SK-N-SH (cell line): ENCODE data around the gene UBASH3B. TPM values are rescaled to one million over a fixed set of nuclear protein-coding genes. Genes with fewer than 3 reads are reported as not detected.

Experiments
- CTCF ChIA-PET: fragments of 300-600, 350-600 bp; formaldehyde crosslinking; extraction: SDS; loops from one replicate; lab custom pipeline; 2021; lab: Yijun Ruan, JAX
- POLR2A ChIA-PET: fragments of 350-600 bp; sonication (Branson Sonifier 250); formaldehyde crosslinking; extraction: SDS; loops from one replicate; lab custom pipeline; 2020; ENCODE audit warnings: antibody characterized with exemption, inconsistent platforms; lab: Yijun Ruan, JAX
- DNase-seq: peaks from one replicate; pipeline ENCODE4 v3.0.0; 2012
- H2AFZ ChIP-seq: fragments of 200-600 bp; sonication (generic); 2 replicates; pipeline ENCODE4 v1.8.1; 2016; ENCODE audit warnings: antibody characterized with exemption, mild to moderate bottlenecking, low read depth
- H3F3A ChIP-seq: fragments of 200-600 bp; sonication (generic); replicated peaks from 2 replicates; pipeline ENCODE3; 2016; ENCODE audit warnings: antibody characterized with exemption, mild to moderate bottlenecking; ENCODE audit not compliant: insufficient read depth
- H3K27ac ChIP-seq, 2 experiments: fragments of 200-500 bp in 1 of 2; fragments of 200-600 bp in 1 of 2; sonication (Bioruptor generic) in 1 of 2; sonication (generic), shearing (Covaris generic) in 1 of 2; 2 replicates each; pipeline versions ENCODE4 v1.5.1 to v1.6.1; 2014 to 2016; ENCODE audit warnings: low read depth in 2 of 2, inconsistent platforms in 1 of 2, low read length in 1 of 2, mild to moderate bottlenecking in 1 of 2, mixed read lengths in 1 of 2
- H3K27me3 ChIP-seq: fragments of 200-600 bp; sonication (generic), shearing (Covaris generic); 2 replicates; pipeline ENCODE4 v1.6.1; 2016; ENCODE audit warnings: mixed run types; ENCODE audit not compliant: insufficient read depth
- H3K36me3 ChIP-seq, 2 experiments: fragments of 200-500 bp in 1 of 2; fragments of 200-600 bp in 1 of 2; sonication (Bioruptor generic) in 1 of 2; sonication (generic) in 1 of 2; replicated peaks in 1 of 2; 2 replicates each; pipeline versions ENCODE3 to v1.5.1; 2014 to 2016; ENCODE audit warnings: low read length in 1 of 2, mild to moderate bottlenecking in 1 of 2; ENCODE audit not compliant: insufficient read depth in 2 of 2, control insufficient read depth in 1 of 2
- H3K4me1 ChIP-seq, 2 experiments: fragments of 200-500 bp in 1 of 2; fragments of 200-600 bp in 1 of 2; sonication (Bioruptor generic) in 1 of 2; sonication (generic), shearing (Covaris generic) in 1 of 2; 2 replicates each; pipeline versions ENCODE4 v1.5.1 to v1.6.1; 2014 to 2016; ENCODE audit warnings: low read depth in 1 of 2, low read length in 1 of 2, mixed run types in 1 of 2; ENCODE audit not compliant: insufficient read depth in 2 of 2, control insufficient read depth in 1 of 2
- H3K4me2 ChIP-seq: fragments of 200-600 bp; sonication (generic), shearing (Covaris generic); 2 replicates; pipeline ENCODE4 v1.6.1; 2017; ENCODE audit warnings: mixed run types
- H3K4me3 ChIP-seq, 2 experiments: fragments of 200-500 bp in 1 of 2; fragments of 200-600 bp in 1 of 2; sonication (Bioruptor generic) in 1 of 2; sonication (generic), shearing (Covaris generic) in 1 of 2; 2 replicates each; pipeline versions ENCODE4 v1.5.1 to v1.8.1; 2014 to 2016; ENCODE audit warnings: low read depth in 2 of 2, inconsistent platforms in 1 of 2, low read length in 1 of 2, mild to moderate bottlenecking in 1 of 2, mixed read lengths in 1 of 2, moderate library complexity in 1 of 2
- H3K79me2 ChIP-seq: fragments of 200-600 bp; sonication (generic); 2 replicates; pipeline ENCODE4 v1.8.1; 2017; ENCODE audit warnings: mild to moderate bottlenecking; ENCODE audit not compliant: insufficient read depth
- H3K9ac ChIP-seq: fragments of 200-600 bp; sonication (generic); 2 replicates; pipeline ENCODE4 v1.6.1; 2017; ENCODE audit warnings: mixed run types
- H3K9me2 ChIP-seq: fragments of 200-600 bp; sonication (generic); 2 replicates; pipeline ENCODE4 v1.6.1; 2017; ENCODE audit warnings: mixed run types
- H3K9me3 ChIP-seq: fragments of 200-600 bp; sonication (generic); 2 replicates; pipeline ENCODE4 v1.6.1; 2017; ENCODE audit warnings: mixed run types, mild to moderate bottlenecking, moderate library complexity
- H4K20me1 ChIP-seq: fragments of 200-600 bp; sonication (generic); 2 replicates; pipeline ENCODE4 v1.6.1; 2017; ENCODE audit warnings: mild to moderate bottlenecking, mixed run types; ENCODE audit not compliant: insufficient read depth
- CHD2 ChIP-seq: fragments of 150-350 bp; IDR thresholded peaks from 2 replicates; pipeline ENCODE4 v1.6.1; 2018; ENCODE audit warnings: low read length; ENCODE audit not compliant: partially characterized antibody
- ELF1 ChIP-seq: IDR thresholded peaks from 2 replicates; pipeline ENCODE4 v1.4.0; 2012
- EP300 ChIP-seq, 2 experiments: IDR thresholded peaks; 2 replicates each; pipeline versions ENCODE4 v1.4.0 to v1.6.1; 2012; ENCODE audit warnings: borderline replicate concordance in 1 of 2, low read depth in 1 of 2, low read length in 1 of 2
- EZH2phosphoT487 ChIP-seq: fragments of 200-600 bp; sonication (generic); IDR thresholded peaks from 2 replicates; pipeline ENCODE4 v1.6.1; 2017; ENCODE audit warnings: low read depth, mixed run types, mild to moderate bottlenecking, antibody characterized with exemption, moderate library complexity, borderline replicate concordance
- FOXJ3 ChIP-seq: sonication (generic); formaldehyde crosslinking; IDR thresholded peaks from 2 replicates; pipeline ENCODE4 v1.5.1; 2020; ENCODE audit warnings: mild to moderate bottlenecking, missing genetic modification reagents
- JUND ChIP-seq: IDR thresholded peaks from 2 replicates; pipeline ENCODE4 v1.4.0; 2012
- MAX ChIP-seq: IDR thresholded peaks from 2 replicates; pipeline ENCODE4 v1.4.0; 2012; ENCODE audit warnings: low read depth
- NRF1 ChIP-seq: IDR thresholded peaks from 2 replicates; pipeline ENCODE4 v1.6.1; 2012; ENCODE audit warnings: low read depth, mild to moderate bottlenecking, low read length
- POLR2AphosphoS5 ChIP-seq: IDR thresholded peaks from 2 replicates; pipeline ENCODE4 v1.6.1; 2012; ENCODE audit warnings: low read depth, low read length
- RAD21 ChIP-seq: IDR thresholded peaks from 2 replicates; pipeline ENCODE4 v1.6.1; 2012; ENCODE audit warnings: mild to moderate bottlenecking, low read length
- RCOR1 ChIP-seq: fragments of 150-350 bp; IDR thresholded peaks from 2 replicates; pipeline ENCODE4 v1.6.1; 2017; ENCODE audit warnings: antibody characterized with exemption, low read length
- SMC3 ChIP-seq: IDR thresholded peaks from 2 replicates; pipeline ENCODE4 v1.6.1; 2012; ENCODE audit warnings: low read depth, low read length, improper control_type of control experiment
- TAF1 ChIP-seq: IDR thresholded peaks from 2 replicates; pipeline ENCODE4 v1.6.1; 2012; ENCODE audit warnings: low read depth, mild to moderate bottlenecking, low read length, moderate library complexity, borderline replicate concordance
- USF2 ChIP-seq: fragments of 150-350 bp; IDR thresholded peaks from 2 replicates; pipeline ENCODE4 v1.6.1; 2017; ENCODE audit warnings: antibody characterized with exemption, low read length, low read depth, borderline replicate concordance
- YY1 ChIP-seq: IDR thresholded peaks from 2 replicates; pipeline ENCODE4 v1.4.0; 2012; ENCODE audit warnings: low read depth, mild to moderate bottlenecking
- WGBS: methylation state at CpG from one replicate; pipeline ENCODE4 v1.1.6; 2017; ENCODE audit warnings: low lambda C conversion rate; 5-methylcytosine and 5-hydroxymethylcytosine counted together
- polyA plus RNA-seq, 3 experiments: library from polyadenylated mRNA; depleted of rRNA; stranded (reverse); fragments of >200 nt; gene quantifications; 2 replicates each; pipeline ENCODE4 v1.2.3, GENCODE V29; 2012
- TF ChIP-seq, protein P1 (sequence below): fragments of 200-600 bp; sonication (generic); IDR thresholded peaks from 2 replicates; pipeline ENCODE4 v1.6.1; 2017; ENCODE audit warnings: antibody characterized with exemption, mild to moderate bottlenecking, moderate library complexity

UBASH3B gene
- polyA plus RNA-seq, 1 of the 3 experiments (the other 2 are of a cell fraction), result 10.4 TPM

DNA sequence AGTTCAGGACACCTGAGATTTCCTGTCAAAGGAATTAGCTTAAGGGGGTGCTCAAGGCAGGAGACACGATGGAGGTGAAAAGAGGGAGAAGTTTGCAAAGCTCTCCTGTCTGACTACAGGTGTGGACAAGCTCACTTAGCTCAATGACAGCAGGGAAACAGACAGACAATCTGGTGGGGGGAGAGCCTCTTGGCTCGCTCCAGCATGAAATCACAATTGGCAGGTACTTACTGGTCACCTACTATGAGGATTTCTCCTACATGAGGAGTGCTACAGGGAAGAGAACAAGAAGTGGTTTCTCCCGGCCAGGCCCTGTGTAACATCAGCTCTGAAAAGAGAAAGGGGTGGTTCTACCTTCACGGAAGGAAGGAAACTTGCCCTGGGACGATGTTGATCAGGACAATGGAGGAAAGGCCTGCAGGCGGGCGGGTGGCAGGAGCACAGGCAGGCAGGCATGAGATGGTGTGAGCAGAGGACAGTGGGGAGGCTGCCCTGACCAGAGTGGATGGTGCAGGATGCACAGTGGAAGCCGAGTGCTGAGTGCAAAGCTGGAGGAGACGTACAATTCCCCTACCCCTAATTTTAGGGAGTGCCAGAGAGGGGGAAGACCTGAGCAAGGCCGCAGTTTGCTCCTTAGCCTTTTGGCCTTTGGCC is 124.9 kb downstream of the UBASH3B start:
- no peak overlapping the region for H3K4me2 ChIP-seq
- H3K9me2 ChIP-seq, result no peaks in the 10 kb centered on the region
- ChIA-PET CTCF (interaction anchor here (0.6 to 7.0 kb wide), 40 partner anchors 10 to 274 kb away, joined by 3 to 99 read pairs (median 5); partner anchors contain the start of gene UBASH3B), POLR2A (no interaction called here)
- H3K4me1 ChIP-seq, result peaks cover 12 to 30% of the 10 kb centered on the region in 2 experiments; a peak in 3 of 4 replicates
- DNase-seq, result no peak
- H3F3A ChIP-seq, result peaks cover 34% of the 10 kb centered on the region
- WGBS, result 84% methylated on average over 10 of the region's 10 CpGs
- H4K20me1 ChIP-seq, result no peaks in the 10 kb centered on the region
- H3K79me2 ChIP-seq, result no peaks in the 10 kb centered on the region
- H3K27me3 ChIP-seq, result no peaks in the 10 kb centered on the region
- peaks cover 0 to 6% of the 10 kb centered on the region in 2 experiments for H3K36me3 ChIP-seq
- no peak overlapping the region for H3K27ac ChIP-seq
- TF ChIP-seq USF2, result no peak
- TF ChIP-seq POLR2AphosphoS5, result no peak
- no peak for TF ChIP-seq YY1
- no peak overlapping the region for H2AFZ ChIP-seq
- no peak overlapping the region for H3K9ac ChIP-seq
- no peak overlapping the region for H3K4me3 ChIP-seq
- no peaks in the 10 kb centered on the region for H3K9me3 ChIP-seq

GRCh38 chr11:122781378-122782195 is 126.1 kb downstream of the UBASH3B start:
- H3K79me2 ChIP-seq, result no peaks in the 10 kb centered on the region
- no peak overlapping the region for H3K4me2 ChIP-seq
- peaks cover 29% of the 10 kb centered on the region for H3F3A ChIP-seq
- WGBS, result 44% methylated on average over 5 of the region's 12 CpGs
- no peaks in the 10 kb centered on the region for H3K27me3 ChIP-seq
- H3K27ac ChIP-seq, result peak overlapping the region in 1 of 2 experiments; percentile 25; a peak in 1 of 4 replicates
- no peaks in the 10 kb centered on the region for H4K20me1 ChIP-seq
- peak; percentile 84 for DNase-seq
- H3K4me1 ChIP-seq, result peaks cover 12 to 30% of the 10 kb centered on the region in 2 experiments; a peak in 3 of 4 replicates
- H3K4me3 ChIP-seq, result no peak overlapping the region; a peak in 1 of 4 replicates
- TF ChIP-seq USF2 (no peak), FOXJ3 (CRISPR knock-in tag) (no peak), RAD21 (peak; percentile 96), TAF1 (no peak), NRF1 (peak; percentile 56), POLR2AphosphoS5 (no peak), ELF1 (no peak), YY1 (no peak), SMC3 (peak; percentile 99), EP300 (IDR thresholded peaks at IDR 0.05; ENCODE audit: borderline replicate concordance in 1 of 2, low read depth in 1 of 2, low read length in 1 of 2) (no peak), EZH2phosphoT487 (no peak), MAX (no peak), RCOR1 (peak; percentile 43; the same call in 1 of the 2 replicates), JUND (no peak), CHD2 (peak; percentile 28)
- TF ChIP-seq, protein P1, sequence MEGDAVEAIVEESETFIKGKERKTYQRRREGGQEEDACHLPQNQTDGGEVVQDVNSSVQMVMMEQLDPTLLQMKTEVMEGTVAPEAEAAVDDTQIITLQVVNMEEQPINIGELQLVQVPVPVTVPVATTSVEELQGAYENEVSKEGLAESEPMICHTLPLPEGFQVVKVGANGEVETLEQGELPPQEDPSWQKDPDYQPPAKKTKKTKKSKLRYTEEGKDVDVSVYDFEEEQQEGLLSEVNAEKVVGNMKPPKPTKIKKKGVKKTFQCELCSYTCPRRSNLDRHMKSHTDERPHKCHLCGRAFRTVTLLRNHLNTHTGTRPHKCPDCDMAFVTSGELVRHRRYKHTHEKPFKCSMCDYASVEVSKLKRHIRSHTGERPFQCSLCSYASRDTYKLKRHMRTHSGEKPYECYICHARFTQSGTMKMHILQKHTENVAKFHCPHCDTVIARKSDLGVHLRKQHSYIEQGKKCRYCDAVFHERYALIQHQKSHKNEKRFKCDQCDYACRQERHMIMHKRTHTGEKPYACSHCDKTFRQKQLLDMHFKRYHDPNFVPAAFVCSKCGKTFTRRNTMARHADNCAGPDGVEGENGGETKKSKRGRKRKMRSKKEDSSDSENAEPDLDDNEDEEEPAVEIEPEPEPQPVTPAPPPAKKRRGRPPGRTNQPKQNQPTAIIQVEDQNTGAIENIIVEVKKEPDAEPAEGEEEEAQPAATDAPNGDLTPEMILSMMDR, result peak; percentile 94
- H3K36me3 ChIP-seq, result peaks cover 0 to 6% of the 10 kb centered on the region in 2 experiments
- POLR2A ChIA-PET, result no interaction called here
- no peak overlapping the region for H3K9ac ChIP-seq
- H3K9me2 ChIP-seq, result no peaks in the 10 kb centered on the region
- H3K9me3 ChIP-seq, result no peaks in the 10 kb centered on the region
- CTCF ChIA-PET, result interaction anchor here (0.6 to 7.0 kb wide), 58 partner anchors 9 to 628 kb away, joined by 3 to 99 read pairs (median 4); partner anchors contain the start of genes CRTAM and UBASH3B
- no peak overlapping the region for H2AFZ ChIP-seq
